Stomach (tissue), 9 donors: ENCODE measurements around the gene ST14. TPM values are rescaled to one million over a fixed set of nuclear protein-coding genes. Genes with fewer than 3 reads are reported as not detected.

Experiments
- DNase-seq, 2 donors: peaks; one replicate each; pipeline versions ENCODE4 v3.0.0 to v3.0.0-alpha.2; 2013 to 2019
- H3K27ac ChIP-seq, 5 donors: fragments of 200-600 bp in 4 of 5; sonication (generic) in 4 of 5; one replicate each; pipeline ENCODE4 v1.5.1; 2013 to 2019; ENCODE audit warnings: mild to moderate bottlenecking in 1 of 5, moderate library complexity in 1 of 5
- H3K27me3 ChIP-seq, 3 donors: fragments of 200-600 bp; sonication (generic); one replicate each; pipeline ENCODE4 v1.5.1; 2017 to 2019; ENCODE audit warnings: mixed run types in 1 of 3
- H3K36me3 ChIP-seq, 4 donors: fragments of 200-600 bp; sonication (generic); 1 replicate in 3 of 4; 2 replicates in 1 of 4; pipeline ENCODE4 v1.5.1; 2016 to 2019
- H3K4me1 ChIP-seq, 4 donors: fragments of 200-600 bp; sonication (generic); one replicate each; pipeline ENCODE4 v1.5.1; 2016 to 2019
- H3K4me3 ChIP-seq, 4 donors: fragments of 200-600 bp; sonication (generic) in 3 of 4; one replicate each; pipeline ENCODE4 v1.5.1; 2016 to 2019; ENCODE audit warnings: mild to moderate bottlenecking in 1 of 4
- H3K9me3 ChIP-seq, 4 donors: fragments of 200-600 bp; sonication (generic); one replicate each; pipeline ENCODE4 v1.5.1; 2016 to 2019
- EP300 ChIP-seq: sonication (generic); formaldehyde crosslinking; IDR thresholded peaks from one replicate; pipeline ENCODE4 v1.6.1; 2017; ENCODE audit warnings: antibody characterized with exemption
- POLR2A ChIP-seq, 4 donors: fragments of 450-650 bp; IDR thresholded peaks; one replicate each; pipeline ENCODE4 v1.6.1; 2016; ENCODE audit warnings: antibody characterized with exemption in 4 of 4, control low read depth in 2 of 4, mild to moderate bottlenecking in 1 of 4, moderate library complexity in 1 of 4
- POLR2AphosphoS5 ChIP-seq, 3 donors: sonication (generic); formaldehyde crosslinking; IDR thresholded peaks; one replicate each; pipeline ENCODE4 v1.6.1; 2016; ENCODE audit warnings: antibody characterized with exemption in 3 of 3
- WGBS, 5 donors: extraction: QIAGEN DNeasy Blood & Tissue Kit in 3 of 5; methylation state at CpG; one replicate each; pipeline versions ENCODE4 v1.1.5 to v1.1.7; 2013 to 2018; 5-methylcytosine and 5-hydroxymethylcytosine counted together
- intact Hi-C: fragments of 100-400 bp; cut with DNase I; formaldehyde crosslinking; loops from one replicate; pipeline ENCODE4 v1.15.1; 2023; ENCODE audit warnings: low total_unique reads
- polyA plus RNA-seq, 3 donors: library from polyadenylated mRNA; stranded (reverse); fragments of 200-250 nt; gene quantifications; one replicate each; pipeline ENCODE4 v1.2.3, GENCODE V29; 2013
- total RNA-seq, 5 donors: library from RNA; depleted of rRNA; stranded (reverse); fragments of >200 nt; gene quantifications; one replicate each; pipeline versions ENCODE4 v1.1.0 to v1.2.3, GENCODE V29; 2014 to 2016
- TF ChIP-seq, protein P1 (sequence below), 7 experiments: fragments of 450-650 bp in 4 of 7; fragments of 200-600 bp in 3 of 7; sonication (generic) in 3 of 7; IDR thresholded peaks; one replicate each; pipeline ENCODE4 v1.5.1; 2016 to 2019; ENCODE audit warnings: antibody characterized with exemption in 7 of 7, control low read depth in 2 of 7, mild to moderate bottlenecking in 1 of 7
- donor health status: healthy with polysubstance abuse.
- donor health status: Bipolar disorder and iron deficiency.
- donor health status: healthy.

Gene ST14
- total and polyA plus RNA-seq, 8 donors: 12.4 to 380 (median 50.0) TPM

DNA sequence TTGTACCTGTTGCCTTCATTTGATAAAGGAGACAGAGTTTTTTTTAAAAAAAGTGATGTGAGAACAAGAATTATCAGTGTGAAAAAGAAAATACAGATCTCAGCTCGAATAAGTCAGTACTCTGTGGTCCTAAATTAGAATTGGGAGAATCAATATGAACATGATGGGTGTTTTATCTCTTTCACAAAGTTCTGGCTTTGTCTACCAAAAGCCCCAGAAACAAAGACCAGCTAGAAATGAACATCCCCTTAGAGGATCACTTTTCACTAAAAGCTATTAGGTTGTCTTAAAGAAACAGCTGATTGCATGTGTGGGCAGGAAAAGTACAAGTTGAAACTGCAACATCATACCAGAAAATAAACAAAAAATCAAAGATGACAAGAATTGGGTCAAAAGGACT is 8.4 kb upstream of the ST14 start:
- DNase-seq: no peak
- TF ChIP-seq POLR2A (IDR thresholded peaks at IDR 0.05): no peak
- TF ChIP-seq POLR2AphosphoS5 (IDR thresholded peaks at IDR 0.05): no peak
- TF ChIP-seq, protein P1, sequence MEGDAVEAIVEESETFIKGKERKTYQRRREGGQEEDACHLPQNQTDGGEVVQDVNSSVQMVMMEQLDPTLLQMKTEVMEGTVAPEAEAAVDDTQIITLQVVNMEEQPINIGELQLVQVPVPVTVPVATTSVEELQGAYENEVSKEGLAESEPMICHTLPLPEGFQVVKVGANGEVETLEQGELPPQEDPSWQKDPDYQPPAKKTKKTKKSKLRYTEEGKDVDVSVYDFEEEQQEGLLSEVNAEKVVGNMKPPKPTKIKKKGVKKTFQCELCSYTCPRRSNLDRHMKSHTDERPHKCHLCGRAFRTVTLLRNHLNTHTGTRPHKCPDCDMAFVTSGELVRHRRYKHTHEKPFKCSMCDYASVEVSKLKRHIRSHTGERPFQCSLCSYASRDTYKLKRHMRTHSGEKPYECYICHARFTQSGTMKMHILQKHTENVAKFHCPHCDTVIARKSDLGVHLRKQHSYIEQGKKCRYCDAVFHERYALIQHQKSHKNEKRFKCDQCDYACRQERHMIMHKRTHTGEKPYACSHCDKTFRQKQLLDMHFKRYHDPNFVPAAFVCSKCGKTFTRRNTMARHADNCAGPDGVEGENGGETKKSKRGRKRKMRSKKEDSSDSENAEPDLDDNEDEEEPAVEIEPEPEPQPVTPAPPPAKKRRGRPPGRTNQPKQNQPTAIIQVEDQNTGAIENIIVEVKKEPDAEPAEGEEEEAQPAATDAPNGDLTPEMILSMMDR (IDR thresholded peaks at IDR 0.05): no peak
- TF ChIP-seq EP300: no peak
- H3K4me1 ChIP-seq: peaks cover 6 to 15% (median 8%) of the 10 kb centered on the region in 4 donors
- H3K27ac ChIP-seq: no peak overlapping the region
- H3K4me3 ChIP-seq: no peak overlapping the region
- WGBS, 5 donors: 59 to 91% (median 82%) methylated on average over 1 of the region's 1 CpG
- peaks cover 0 to 3% (median 0%) of the 10 kb centered on the region in 4 donors for H3K36me3 ChIP-seq
- H3K27me3 ChIP-seq: no peaks in the 10 kb centered on the region
- intact Hi-C loops: no loop called here
- no peaks in the 10 kb centered on the region for H3K9me3 ChIP-seq

DNA sequence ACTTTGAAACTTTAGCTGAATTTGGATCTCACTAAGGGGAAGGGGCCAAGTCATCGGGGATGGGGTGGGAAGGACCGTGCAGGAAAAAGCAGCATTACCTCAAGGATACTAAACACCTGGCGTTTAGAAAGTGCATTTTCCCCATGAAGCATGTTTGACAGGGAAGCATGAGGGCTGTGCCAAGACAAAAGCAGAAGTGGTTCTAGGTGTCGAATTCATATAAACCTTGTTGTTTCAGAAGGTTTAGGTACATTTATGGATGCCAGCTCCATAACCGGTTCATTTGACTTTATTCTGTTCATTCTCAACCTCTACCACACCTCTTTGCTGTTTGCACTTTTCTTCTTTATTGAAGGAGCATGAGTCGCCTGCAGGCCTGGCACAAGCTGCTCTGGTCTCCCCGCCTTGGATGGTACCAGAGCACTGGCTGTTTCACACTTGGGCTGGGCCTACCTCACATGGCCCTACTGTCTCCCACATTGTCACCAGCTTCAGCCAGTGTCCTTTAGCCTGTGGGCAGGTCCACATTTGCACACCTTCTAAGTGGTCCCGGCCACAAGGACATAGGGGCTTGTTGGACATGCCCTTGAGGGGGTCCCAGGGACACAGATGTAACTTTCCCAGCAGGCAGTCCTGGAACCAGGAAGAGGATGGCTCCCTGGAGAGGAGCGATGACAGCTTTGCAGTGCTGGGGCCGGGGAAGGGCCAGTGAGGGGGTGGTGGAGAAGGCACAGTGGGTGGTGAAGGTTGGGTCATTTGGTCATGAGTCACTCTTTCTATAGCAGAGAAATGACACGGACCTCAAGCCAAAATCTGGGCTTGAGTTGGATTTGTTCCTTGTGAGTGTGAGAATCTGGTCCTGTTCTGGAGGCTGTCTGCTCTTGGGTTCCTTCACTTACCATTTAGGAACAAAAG is 3.2 kb upstream of the ST14 start:
- no peak overlapping the region for H3K4me3 ChIP-seq
- intact Hi-C loops: no loop called here
- 76 to 84% (median 81%) methylated on average over 11 of the region's 11 CpGs for WGBS, 5 donors
- H3K27ac ChIP-seq: no peak overlapping the region
- DNase-seq: no peak
- peaks cover 0 to 26% (median 0%) of the 10 kb centered on the region in 3 donors for H3K27me3 ChIP-seq
- TF ChIP-seq, protein P1 (IDR thresholded peaks at IDR 0.05): no peak
- no peak for TF ChIP-seq EP300
- no peak for TF ChIP-seq POLR2AphosphoS5 (IDR thresholded peaks at IDR 0.05)
- no peak for TF ChIP-seq POLR2A (IDR thresholded peaks at IDR 0.05)
- H3K36me3 ChIP-seq: no peaks in the 10 kb centered on the region
- H3K4me1 ChIP-seq: peaks cover 12 to 29% (median 24%) of the 10 kb centered on the region in 4 donors
- no peaks in the 10 kb centered on the region for H3K9me3 ChIP-seq

DNA sequence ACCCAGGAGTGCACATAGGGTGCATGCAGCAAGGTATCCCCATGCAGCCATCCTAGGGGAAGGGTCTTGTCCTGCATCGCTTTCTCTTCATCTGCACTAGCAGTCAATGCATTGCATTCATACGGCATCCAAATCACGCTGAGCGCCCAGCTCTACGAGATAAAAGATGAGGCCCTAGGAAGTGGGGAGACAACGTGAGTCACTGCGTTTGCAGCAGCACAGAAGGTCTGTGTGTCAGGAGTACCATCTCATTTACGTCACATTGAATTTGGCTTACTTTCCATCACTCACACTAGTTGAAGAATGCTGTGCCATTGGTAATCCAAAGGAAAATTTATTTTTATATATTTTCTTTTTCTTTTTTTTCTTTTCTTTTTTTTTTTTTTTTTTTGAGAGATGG is 2.5 kb upstream of the ST14 start:
- Histone ChIP-seq H3K27ac (no peak overlapping the region), H3K4me3 (no peak overlapping the region), H3K9me3 (no peaks in the 10 kb centered on the region), H3K27me3 (peaks cover 0 to 33% (median 0%) of the 10 kb centered on the region in 3 donors), H3K36me3 (no peaks in the 10 kb centered on the region), H3K4me1 (peaks cover 16 to 36% (median 31%) of the 10 kb centered on the region in 4 donors)
- no peak for DNase-seq
- WGBS, 5 donors: 90 to 95% (median 93%) methylated on average over 8 of the region's 8 CpGs
- intact Hi-C loops: no loop called here
- TF ChIP-seq POLR2AphosphoS5 (IDR thresholded peaks at IDR 0.05) (no peak), POLR2A (IDR thresholded peaks at IDR 0.05) (no peak), EP300 (no peak)
- TF ChIP-seq, protein P1 (IDR thresholded peaks at IDR 0.05): no peak

DNA sequence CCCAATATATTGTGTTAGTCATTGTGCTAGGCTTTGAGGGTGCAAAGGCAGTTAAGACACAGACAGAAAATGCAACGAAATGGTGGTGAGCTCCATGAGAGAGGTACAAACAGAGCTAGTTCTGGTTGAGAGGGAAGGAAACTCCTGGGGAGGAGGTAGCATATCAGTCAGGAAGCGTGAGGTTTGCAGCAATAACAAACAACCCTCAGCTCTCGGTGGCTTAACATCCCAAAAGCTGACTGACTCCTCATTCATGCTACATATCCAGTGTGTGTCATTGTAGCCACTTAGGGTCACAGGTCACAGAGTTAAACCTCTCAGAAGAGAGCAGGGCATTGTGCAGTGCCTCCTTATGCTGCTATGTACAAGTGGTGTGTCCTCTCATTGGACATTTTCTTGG is 1.7 kb upstream of the ST14 start:
- intact Hi-C loops: no loop called here
- H3K4me3 ChIP-seq: no peak overlapping the region
- WGBS, 5 donors: 77 to 88% (median 83%) methylated on average over 3 of the region's 3 CpGs

More for the DNA sequence above, 1.7 kb upstream of the ST14 start:
- no peak for DNase-seq
- TF ChIP-seq EP300 (no peak), POLR2A (IDR thresholded peaks at IDR 0.05) (no peak), POLR2AphosphoS5 (IDR thresholded peaks at IDR 0.05) (no peak)
- TF ChIP-seq, protein P1 (IDR thresholded peaks at IDR 0.05): no peak
- H3K9me3 ChIP-seq: no peaks in the 10 kb centered on the region
- H3K4me1 ChIP-seq: peaks cover 19 to 43% (median 37%) of the 10 kb centered on the region in 4 donors
- H3K36me3 ChIP-seq: no peaks in the 10 kb centered on the region
- H3K27me3 ChIP-seq: peaks cover 0 to 40% (median 0%) of the 10 kb centered on the region in 3 donors
- H3K27ac ChIP-seq: no peak overlapping the region
